ENCODE results near the gene IFT43. TPM values are rescaled to one million over a fixed set of nuclear protein-coding genes. Genes with fewer than 3 reads are reported as not detected.

Gene IFT43
- total RNA-seq, 4 donors from 2014 or later, result 8.7 to 18.1 (median 14.2) TPM

GRCh38 chr14:75946785-75947184, 38.8 kb upstream of the IFT43 start:
- Histone ChIP-seq H3K27ac (no peak overlapping the region), H3K27me3 (no peaks in the 10 kb centered on the region), H3K36me3 (no peaks in the 10 kb centered on the region), H3K4me3 (no peak overlapping the region), H3K9me3 (no peaks in the 10 kb centered on the region), H3K4me1 (peaks cover 0 to 8% of the 10 kb centered on the region in 2 donors)
- intact Hi-C loops (cut with DNase I; ENCODE audit: low total_unique reads), result no loop called here
- in situ Hi-C loops (cut with MboI; ENCODE audit: low sequenced_read_pairs in 4 of 4), result no loop called here
- TF ChIP-seq, protein P1, sequence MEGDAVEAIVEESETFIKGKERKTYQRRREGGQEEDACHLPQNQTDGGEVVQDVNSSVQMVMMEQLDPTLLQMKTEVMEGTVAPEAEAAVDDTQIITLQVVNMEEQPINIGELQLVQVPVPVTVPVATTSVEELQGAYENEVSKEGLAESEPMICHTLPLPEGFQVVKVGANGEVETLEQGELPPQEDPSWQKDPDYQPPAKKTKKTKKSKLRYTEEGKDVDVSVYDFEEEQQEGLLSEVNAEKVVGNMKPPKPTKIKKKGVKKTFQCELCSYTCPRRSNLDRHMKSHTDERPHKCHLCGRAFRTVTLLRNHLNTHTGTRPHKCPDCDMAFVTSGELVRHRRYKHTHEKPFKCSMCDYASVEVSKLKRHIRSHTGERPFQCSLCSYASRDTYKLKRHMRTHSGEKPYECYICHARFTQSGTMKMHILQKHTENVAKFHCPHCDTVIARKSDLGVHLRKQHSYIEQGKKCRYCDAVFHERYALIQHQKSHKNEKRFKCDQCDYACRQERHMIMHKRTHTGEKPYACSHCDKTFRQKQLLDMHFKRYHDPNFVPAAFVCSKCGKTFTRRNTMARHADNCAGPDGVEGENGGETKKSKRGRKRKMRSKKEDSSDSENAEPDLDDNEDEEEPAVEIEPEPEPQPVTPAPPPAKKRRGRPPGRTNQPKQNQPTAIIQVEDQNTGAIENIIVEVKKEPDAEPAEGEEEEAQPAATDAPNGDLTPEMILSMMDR (IDR thresholded peaks at IDR 0.05 in 4 of 5, conservative IDR thresholded peaks at IDR 0.05 in 1 of 5), result no peak
- no peak for TF ChIP-seq POLR2A (IDR thresholded peaks at IDR 0.05)
- DNase-seq, result no peak
- no peak for ATAC-seq

DNA sequence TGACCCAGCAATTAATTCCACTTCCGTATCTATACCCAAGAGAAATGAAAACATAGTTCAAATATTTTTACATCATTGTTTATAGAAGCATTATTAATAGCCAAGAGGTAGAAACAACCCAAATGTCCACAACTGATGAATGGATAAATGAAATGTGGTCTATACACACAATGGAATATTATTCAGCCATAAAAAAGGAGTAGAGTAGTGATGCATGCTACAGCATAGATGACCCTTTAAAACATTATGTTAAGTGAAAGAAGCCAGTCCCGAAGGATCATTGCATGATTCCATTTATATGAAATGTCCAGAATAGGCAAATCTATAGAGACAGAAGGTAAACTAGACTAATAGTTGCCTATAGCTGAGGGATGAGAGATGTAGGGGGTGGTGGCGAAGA, 33.1 kb upstream of the IFT43 start:
- Histone ChIP-seq H3K27ac (no peak overlapping the region), H3K4me3 (no peak overlapping the region)
- DNase-seq, result no peak

GRCh38 chr14:75959031-75959430, 26.5 kb upstream of the IFT43 start:
- in situ Hi-C loops (cut with MboI; ENCODE audit: low sequenced_read_pairs in 4 of 4) (no loop called here), intact Hi-C loops (cut with DNase I; ENCODE audit: low total_unique reads) (no loop called here)
- ATAC-seq (no peak), DNase-seq (no peak)
- no peaks in the 10 kb centered on the region for H3K27me3 ChIP-seq
- TF ChIP-seq POLR2A (IDR thresholded peaks at IDR 0.05), result no peak
- TF ChIP-seq, protein P1 (IDR thresholded peaks at IDR 0.05 in 4 of 5, conservative IDR thresholded peaks at IDR 0.05 in 1 of 5), result no peak
- H3K36me3 ChIP-seq, result peaks cover 0 to 47% of the 10 kb centered on the region in 2 donors
- no peak overlapping the region for H3K4me3 ChIP-seq
- no peak overlapping the region for H3K27ac ChIP-seq
- H3K4me1 ChIP-seq, result peaks cover 0 to 4% of the 10 kb centered on the region in 2 donors
- H3K9me3 ChIP-seq, result no peaks in the 10 kb centered on the region

More for the DNA sequence above, 33.1 kb upstream of the IFT43 start:
- Histone ChIP-seq H3K36me3 (no peaks in the 10 kb centered on the region), H3K4me1 (peaks cover 0 to 4% of the 10 kb centered on the region in 2 donors), H3K27me3 (no peaks in the 10 kb centered on the region), H3K9me3 (no peaks in the 10 kb centered on the region)
- TF ChIP-seq POLR2A (IDR thresholded peaks at IDR 0.05), result no peak
- TF ChIP-seq, protein P1 (IDR thresholded peaks at IDR 0.05 in 4 of 5, conservative IDR thresholded peaks at IDR 0.05 in 1 of 5), result no peak
- intact Hi-C loops (cut with DNase I; ENCODE audit: low total_unique reads), result no loop called here
- in situ Hi-C loops (cut with MboI; ENCODE audit: low sequenced_read_pairs in 4 of 4), result no loop called here
- no peak for ATAC-seq

DNA sequence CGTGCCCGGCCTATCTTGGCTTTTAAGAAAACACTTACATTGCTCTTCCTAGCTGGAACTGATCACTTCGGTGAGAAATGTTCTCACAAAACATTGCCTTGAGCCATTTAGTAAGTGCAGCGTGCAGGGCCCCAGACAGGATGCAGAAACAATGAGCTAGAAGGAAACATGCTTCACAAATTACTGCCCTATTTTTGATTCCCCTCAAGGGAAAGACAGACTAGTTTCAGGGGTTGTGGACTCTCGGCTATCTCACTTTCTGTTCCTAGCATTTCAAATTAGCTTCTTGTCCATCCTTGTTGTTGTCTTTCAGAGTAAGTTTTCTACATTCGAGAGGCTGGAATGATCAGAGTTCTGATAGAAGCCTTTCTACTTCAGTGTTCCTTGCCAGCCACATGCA, 25.3 kb upstream of the IFT43 start:
- intact Hi-C loops (cut with DNase I; ENCODE audit: low total_unique reads), result no loop called here
- Histone ChIP-seq H3K9me3 (no peaks in the 10 kb centered on the region), H3K27me3 (no peaks in the 10 kb centered on the region), H3K36me3 (peaks cover 0 to 59% of the 10 kb centered on the region in 2 donors), H3K4me1 (peaks cover 0 to 4% of the 10 kb centered on the region in 2 donors), H3K27ac (no peak overlapping the region), H3K4me3 (no peak overlapping the region)
- ATAC-seq (no peak), DNase-seq (no peak)
- in situ Hi-C loops (cut with MboI; ENCODE audit: low sequenced_read_pairs in 4 of 4), result no loop called here
- no peak for TF ChIP-seq POLR2A (IDR thresholded peaks at IDR 0.05)
- TF ChIP-seq, protein P1 (IDR thresholded peaks at IDR 0.05 in 4 of 5, conservative IDR thresholded peaks at IDR 0.05 in 1 of 5), result no peak

DNA sequence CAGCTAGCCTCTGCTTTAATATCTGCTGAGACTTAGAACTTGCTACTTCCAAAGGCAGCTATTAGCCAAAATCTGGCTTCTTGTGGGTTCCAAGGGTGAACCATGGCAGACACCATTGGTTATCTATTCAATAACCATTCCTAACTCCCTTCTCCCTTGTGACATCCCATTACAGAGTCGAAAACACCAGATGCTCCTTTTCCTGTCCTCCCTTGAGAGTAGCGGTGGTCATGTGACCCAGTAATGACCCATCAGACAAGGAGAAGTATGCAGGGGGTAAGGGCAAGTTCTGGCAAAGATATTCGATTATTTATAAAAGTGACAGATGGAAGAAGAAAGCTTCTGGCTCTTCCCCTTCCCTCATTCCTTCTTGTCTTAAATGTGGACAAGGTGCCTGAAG, 23.9 kb upstream of the IFT43 start:
- Histone ChIP-seq H3K27me3 (no peaks in the 10 kb centered on the region), H3K4me3 (no peak overlapping the region), H3K36me3 (peaks cover 0 to 70% of the 10 kb centered on the region in 2 donors), H3K27ac (no peak overlapping the region), H3K4me1 (no peaks in the 10 kb centered on the region), H3K9me3 (no peaks in the 10 kb centered on the region)
- no peak for DNase-seq
- in situ Hi-C loops (cut with MboI; ENCODE audit: low sequenced_read_pairs in 4 of 4), result no loop called here
- ATAC-seq, result no peak
- intact Hi-C loops (cut with DNase I; ENCODE audit: low total_unique reads), result no loop called here
- TF ChIP-seq POLR2A (IDR thresholded peaks at IDR 0.05), result no peak
- TF ChIP-seq, protein P1 (IDR thresholded peaks at IDR 0.05 in 4 of 5, conservative IDR thresholded peaks at IDR 0.05 in 1 of 5), result no peak

Measured in gastrocnemius medialis (tissue), 4 donors.